HG03064 (cell line): ENCODE data around the gene ANKS6.

Experiments
- ATAC-seq: cut with Tn5 transposase; IDR thresholded peaks from one replicate; pipeline ENCODE4 v1.9.1; 2021; ENCODE audit warnings: low read depth; ENCODE audit not compliant: unreplicated experiment

The ANKS6 gene

GRCh38 chr9:98793031-98793430 is 3.3 kb downstream of the ANKS6 start:
- no peak for ATAC-seq

- no peak for ATAC-seq
Observed at GRCh38 chr9:98791608-98792490, 4.5 kb downstream of the ANKS6 start.

- ATAC-seq, result no peak
Observed at GRCh38 chr9:98790842-98791607, 5.3 kb downstream of the ANKS6 start.

DNA sequence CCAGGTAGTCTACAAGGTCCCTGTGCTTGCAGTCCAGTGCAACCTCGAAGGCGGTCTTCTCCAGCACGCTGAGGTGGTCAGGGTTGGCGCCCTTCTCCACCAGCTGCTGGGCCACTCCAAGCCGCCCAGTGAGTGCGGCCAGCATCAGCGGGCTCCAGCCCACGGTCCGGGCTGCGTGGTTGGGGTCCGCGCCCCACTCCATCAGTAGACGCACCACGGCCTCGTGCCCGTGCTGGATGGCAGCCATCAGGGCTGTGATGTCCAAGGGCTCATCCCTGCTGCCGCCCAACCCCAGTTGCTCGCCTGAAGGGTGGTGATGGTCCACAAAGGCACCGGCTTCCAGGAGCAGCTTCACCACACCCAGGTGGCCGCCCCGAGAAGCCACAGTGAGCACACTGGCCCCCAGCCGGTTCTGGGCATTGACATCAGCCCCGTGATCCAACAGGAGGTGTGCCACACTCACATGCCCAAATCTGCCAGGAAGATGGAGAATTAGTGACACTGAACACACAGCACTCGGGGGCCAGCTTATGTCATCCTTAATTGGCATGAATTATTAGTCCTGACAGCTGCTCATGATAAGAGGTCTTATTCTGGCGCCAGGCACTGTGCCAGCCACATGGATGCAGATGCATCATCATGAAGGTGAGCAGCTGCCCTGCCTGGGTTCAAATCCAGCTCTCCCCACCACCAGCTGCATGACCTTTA is 6.1 kb downstream of the ANKS6 start:
- no peak for ATAC-seq

- ATAC-seq, result no peak
Observed at GRCh38 chr9:98789483-98790133, 6.7 kb downstream of the ANKS6 start.

DNA sequence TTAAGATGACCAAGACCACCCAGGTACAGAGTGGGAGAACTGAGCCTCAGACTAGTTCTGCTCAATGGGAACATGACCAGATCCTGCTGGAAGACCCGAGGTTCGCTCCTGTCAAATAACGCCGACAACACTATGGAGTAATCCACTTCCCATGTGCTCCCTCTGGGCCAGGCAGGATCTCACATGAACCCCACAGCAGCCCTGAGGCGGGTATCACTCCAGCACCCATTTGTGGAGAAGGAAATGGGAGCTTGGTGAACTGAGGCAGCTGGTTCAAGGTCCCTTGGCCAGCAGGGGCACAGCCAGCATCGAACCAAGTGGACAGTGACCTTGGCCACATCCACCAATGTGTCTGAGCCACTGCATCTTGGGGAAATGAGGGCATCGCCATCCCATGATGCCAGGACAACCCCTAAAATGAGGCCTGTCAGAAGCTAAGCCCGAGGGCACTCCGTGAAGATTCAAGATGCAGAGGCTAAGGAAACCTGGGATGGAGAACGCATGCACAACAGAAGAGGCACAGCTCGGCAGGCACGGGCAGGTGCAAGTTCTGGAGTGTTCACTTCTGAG is 8.5 kb downstream of the ANKS6 start:
- no peak for ATAC-seq

DNA sequence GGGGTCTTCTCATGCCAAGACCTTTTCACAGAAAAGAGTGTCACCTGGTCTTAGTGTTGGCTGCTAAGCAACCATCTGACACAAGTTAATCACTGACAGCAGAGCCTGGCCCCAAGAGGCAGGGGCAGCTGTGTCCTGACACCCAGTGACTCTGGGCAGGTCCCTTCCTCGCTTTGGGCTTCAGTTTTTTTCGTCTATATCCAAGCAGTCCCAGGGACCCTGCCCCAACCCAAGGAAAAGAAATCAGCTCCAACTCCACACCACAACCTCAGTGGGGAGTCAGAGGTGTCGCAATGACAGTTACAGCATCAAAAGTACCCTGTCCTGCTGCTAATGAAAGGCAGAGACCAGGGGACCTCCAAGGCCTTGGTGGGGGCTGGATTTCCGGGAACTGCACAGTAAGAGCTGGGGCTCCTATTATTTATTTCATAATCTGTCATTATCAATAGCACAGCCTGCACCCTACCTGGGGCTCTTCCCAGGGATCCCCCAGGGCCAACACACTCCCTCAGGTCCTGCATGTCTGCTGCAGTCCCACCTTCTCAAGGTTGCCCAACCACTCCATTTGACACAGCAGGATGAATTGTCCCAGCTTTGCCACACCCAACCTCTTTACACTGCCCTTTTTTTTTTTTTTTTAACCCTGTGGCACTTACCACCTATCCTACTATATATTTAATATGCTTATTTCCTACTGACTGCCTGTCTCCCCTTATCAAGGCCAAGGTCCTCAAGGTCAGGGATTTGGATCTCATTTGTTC is 9.4 kb downstream of the ANKS6 start:
- ATAC-seq, result no peak

GRCh38 chr9:98784831-98785806 is 11.2 kb downstream of the ANKS6 start:
- ATAC-seq, result no peak

DNA sequence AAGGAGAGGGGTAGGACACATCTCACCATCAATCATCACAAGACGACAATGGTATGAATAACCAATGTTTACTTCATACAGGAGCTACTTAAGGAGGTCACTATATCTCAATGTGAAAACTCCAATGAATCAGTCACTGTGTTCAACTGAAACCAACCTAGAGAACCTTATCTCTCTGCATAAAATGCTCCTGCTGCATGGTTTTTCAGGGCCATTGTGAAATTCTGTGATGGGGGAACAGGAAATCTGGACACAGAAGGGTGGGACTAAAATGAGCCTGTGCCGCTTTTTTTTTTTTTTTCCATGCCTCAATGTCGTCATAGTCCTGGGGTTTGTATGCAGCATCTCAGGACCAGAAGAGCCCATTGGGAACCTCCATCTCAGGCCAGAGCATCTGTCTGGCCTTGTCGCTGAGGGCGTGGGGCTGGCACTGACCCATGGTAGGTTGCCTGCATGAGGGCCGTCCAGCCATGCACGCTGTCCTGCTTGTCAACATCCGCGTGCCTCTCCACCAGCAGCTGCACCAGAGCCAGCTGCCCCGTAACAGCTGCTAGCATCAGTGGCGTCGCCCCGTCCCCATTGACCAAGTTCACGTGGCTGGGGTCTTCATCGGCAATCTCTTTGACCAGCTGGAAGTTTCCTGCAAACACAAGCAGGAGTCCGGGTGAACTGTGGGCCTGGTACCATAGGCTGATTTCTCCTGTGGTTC is 12.7 kb downstream of the ANKS6 start:
- ATAC-seq, result no peak

- ATAC-seq, result no peak
Observed at GRCh38 chr9:98781588-98782383, 14.6 kb downstream of the ANKS6 start.

- ATAC-seq, result no peak
Observed at GRCh38 chr9:98780059-98780749, 16.2 kb downstream of the ANKS6 start.

DNA sequence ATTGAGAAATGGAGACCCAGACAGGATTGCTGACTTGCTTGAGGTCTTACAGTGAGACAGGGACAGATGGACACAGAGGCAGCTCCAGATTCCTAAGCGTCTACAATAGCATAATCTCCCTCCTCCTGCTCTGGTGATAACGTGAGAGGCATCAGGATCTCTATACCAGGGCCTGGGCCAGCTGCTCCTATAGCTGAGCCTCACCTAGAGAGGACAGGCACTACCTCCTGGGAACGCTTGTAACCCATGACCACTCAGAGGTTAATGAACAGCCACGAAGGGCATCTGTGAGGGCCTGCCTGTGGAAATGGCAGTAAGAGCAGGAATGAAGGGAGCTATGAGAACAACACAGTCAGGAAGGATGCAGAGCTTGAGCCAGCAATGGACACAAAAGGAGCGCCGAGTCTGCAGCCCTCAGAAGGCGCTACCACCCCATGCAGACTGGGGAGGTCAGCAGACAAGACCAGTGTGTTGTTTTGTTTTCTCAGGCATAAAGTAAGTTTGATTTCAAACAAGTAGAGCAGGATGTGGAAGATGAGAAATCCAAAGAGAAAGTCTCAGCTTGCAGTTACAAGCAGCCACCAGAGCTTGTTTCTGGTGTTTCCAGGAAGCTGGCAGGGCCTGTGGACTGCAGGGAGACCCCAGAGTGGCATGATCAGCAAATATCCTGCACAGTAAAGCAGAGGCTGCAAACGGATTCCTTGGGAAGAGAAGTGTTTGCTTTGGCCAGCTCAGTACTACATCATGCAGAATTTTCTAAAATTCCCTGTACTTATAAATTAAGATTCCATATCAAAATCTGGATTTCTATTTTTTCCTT is 17.4 kb downstream of the ANKS6 start:
- no peak for ATAC-seq

- ATAC-seq, result no peak
Observed at GRCh38 chr9:98778251-98778650, 18.1 kb downstream of the ANKS6 start.

GRCh38 chr9:98777618-98778017 is 18.7 kb downstream of the ANKS6 start:
- ATAC-seq, result no peak

DNA sequence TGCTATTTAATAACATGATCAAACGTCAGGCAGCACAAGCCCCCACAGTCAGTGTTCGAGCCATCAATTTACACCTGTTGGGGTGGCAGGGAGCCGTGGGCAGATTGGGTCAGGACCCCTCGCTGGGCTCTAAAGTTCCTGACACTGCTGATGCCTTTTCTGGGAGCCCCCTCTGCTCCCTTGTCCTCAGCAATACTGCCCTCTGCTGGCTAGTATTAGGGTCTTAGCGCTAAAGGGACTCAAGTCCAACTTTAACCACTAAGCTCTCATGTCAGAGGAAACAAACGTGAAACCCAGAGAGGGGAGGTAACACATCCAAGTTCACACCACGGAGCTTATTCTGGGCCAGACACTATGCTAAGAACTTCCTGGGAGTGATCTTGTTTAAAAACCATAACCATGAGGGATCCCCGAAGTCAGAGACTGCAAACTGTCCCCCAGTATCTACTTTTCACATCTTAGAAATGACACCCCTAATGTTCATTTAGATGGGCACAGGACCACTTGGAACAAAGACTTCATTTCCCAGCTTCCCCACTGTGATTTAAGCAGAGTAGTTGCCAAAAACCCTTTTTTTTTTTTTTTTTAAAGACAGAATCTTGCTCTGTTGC is 20.4 kb downstream of the ANKS6 start:
- ATAC-seq, result no peak
